NCI-H526 (cell line): ENCODE measurements around the gene TCP1.
"Not testable (repeated sequence)": the region's sequence is repeated elsewhere in the genome, so short reads cannot be mapped to it uniquely, and the experiment has no call there.

Experiments
- DNase-seq, 2 experiments: peaks; one replicate each; lab custom pipeline; 2025; lab: John Stamatoyannopoulos, UW

TCP1 gene

GRCh38 chr6:159789377-159790148 lies at the start of gene TCP1:
Gene TCP1 (minus strand): TSS chr6:159789602. CDS start chr6:159789468, 134 bp downstream.
- peak; percentile 98 to 99 for DNase-seq

DNA sequence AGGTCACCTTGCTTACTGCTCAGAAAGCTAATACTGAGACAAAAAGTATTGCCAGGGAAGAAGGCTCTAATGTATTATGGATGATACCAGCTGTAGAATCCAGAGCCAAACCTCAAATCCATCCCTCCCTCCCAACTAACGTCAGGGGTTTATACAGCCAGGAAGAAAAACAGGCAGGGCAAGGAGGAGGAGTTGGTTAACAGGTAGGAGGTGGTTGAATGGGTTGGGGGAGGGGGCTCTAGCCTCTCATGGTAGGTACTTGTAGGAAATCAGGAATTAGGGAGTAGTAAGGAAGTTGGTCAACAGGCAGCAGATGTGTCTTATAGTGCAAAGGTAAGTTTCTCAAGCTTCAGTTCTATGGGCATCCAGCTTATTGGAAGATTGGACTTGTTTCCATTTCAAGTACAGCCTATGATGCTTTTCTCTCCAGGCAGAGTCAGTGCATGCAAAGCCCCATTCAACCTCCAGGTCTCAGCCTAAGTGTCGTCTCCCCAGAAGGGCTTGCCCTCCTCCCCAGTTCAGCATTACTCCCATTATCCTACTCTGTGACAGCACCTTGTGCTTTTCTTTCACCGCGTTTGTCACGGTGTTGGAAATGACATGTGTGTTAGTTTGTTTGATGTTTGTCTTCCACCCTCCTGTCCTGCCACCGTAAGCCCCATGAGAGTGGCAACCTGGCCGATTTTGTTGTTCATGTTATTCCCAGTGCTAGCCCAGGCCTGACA lies 48.8 kb upstream of the TCP1 start:
- DNase-seq, result no peak

GRCh38 chr6:159837511-159837910 lies 48.1 kb upstream of the TCP1 start:
- DNase-seq, result no peak

GRCh38 chr6:159836718-159837490 lies 47.5 kb upstream of the TCP1 start:
- no peak for DNase-seq

GRCh38 chr6:159833997-159834603 lies 44.7 kb upstream of the TCP1 start:
- no peak for DNase-seq

GRCh38 chr6:159833556-159833955 lies 44.2 kb upstream of the TCP1 start:
- no peak for DNase-seq

DNA sequence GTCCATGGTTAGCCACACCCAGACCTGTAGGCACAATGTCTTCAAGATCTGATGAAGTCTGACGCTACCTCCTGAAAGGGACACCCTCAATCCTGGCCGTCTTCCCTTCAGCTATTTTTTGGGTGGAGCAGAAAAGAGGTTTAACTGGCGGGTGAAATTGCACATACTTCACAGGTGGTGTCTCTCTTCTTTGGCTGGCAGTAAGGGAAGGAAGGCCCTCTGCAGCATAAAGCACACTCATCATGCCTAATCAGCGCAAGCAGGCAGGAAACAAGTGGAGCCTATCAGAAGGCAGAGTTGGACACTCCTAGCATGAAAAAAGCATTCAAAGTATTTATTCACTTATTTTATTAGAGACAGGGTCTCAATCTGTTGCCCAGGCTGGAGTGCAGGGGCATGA lies 43.5 kb upstream of the TCP1 start:
- DNase-seq, result no peak

DNA sequence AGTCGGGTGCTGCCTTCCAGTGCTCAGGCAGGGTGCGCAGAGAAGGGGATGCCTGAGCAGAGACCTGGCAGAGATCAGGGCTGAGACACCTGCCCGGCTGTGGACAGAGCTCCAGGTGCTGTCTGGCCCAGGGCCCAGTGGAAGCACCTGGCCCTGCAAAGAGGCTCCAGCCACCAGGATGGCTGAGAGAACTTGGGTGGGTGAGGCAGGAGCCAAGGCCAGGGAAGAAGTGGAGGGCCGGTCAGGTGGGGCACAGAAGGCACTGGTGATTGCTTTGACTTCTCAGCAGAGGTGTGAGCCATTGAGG lies 41.9 kb upstream of the TCP1 start:
- DNase-seq, result no peak

- DNase-seq, result peak; percentile 26 to 63
Measured at GRCh38 chr6:159830501-159831372, 41.3 kb upstream of the TCP1 start.

- DNase-seq, result no peak
Measured at GRCh38 chr6:159829526-159829925, 40.1 kb upstream of the TCP1 start.

GRCh38 chr6:159828074-159828473 lies 38.7 kb upstream of the TCP1 start:
- DNase-seq, result no peak

DNA sequence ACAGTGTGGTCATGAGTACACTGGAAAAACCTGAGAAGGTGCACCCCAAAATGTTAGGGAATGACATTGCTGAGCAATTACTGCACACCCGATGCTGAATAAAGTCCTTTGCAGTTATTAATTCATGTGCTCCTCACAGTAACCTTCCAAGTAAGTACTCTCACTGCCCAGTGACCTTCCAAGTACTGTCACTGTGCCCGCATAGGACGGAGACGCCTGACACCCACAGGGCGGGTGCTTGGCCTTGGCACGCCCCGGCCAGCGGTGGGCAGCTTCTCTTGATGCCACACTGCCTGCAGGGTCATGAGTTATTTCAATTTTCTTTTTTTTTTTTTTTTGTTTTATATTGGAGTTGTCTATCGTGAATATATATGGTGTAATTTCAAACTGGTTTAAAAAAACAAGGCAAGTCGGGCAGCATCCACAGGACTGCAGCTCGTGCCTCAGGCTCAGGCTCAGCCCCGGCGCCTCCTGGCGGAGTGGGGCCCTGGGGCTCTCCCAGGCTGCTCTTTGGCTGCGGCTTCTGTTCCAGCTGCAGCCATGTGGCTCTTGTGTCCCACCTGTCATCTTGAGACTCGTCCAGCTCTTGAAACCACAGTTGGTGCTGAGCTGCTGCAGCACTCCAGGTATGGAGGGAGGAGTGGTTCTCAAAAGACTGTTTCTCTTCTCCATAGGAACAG lies 37.7 kb upstream of the TCP1 start:
- no peak for DNase-seq

- no peak for DNase-seq
Measured at GRCh38 chr6:159826004-159826403, 36.6 kb upstream of the TCP1 start.

- DNase-seq, result not testable (repeated sequence)
Measured at GRCh38 chr6:159824690-159825089, 35.3 kb upstream of the TCP1 start.

GRCh38 chr6:159823953-159824352 lies 34.6 kb upstream of the TCP1 start:
- DNase-seq, result no peak

DNA sequence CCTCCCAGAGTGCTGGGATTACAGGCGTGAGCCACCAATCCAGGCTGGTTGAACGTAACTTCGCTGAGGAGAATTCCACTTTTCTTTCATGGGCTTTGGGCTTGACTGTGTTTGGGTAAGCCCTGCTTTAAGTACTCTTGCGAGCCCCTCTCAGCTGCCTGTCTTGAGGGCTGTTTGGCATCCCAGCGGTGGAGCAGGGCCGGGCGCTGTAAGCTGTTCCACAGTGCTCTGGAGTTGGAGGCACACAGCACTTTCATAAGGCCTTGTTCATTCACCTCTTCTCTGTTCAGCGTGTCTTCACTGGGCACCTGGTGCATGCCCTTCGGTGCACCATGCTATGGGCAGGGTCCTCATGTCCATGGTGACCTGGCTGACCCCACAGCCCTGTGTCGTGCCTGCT lies 32.3 kb upstream of the TCP1 start:
- DNase-seq, result no peak

DNA sequence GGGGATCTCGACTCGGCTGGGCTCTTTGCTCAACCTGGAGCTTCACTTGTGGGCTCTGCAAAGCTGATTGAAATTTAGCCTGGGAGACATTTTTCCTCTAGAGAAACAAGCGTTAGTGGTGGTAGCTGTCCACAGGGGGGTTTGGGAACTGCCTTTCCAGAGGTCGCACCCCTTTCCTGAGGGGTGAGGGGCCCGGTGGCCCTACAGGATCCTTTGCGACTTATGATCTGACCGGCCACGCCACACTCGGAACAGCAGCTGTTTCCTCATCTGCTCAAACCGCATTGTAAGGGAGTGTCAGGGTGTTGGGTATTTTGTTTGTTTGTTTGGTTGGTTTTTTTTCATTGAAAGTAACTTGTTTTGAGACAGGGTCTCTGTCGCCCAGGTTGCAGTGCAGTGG lies 31.7 kb upstream of the TCP1 start:
- DNase-seq, result no peak

- DNase-seq, result peak in 1 of 2 experiments; percentile 4
Measured at GRCh38 chr6:159819932-159820640, 30.7 kb upstream of the TCP1 start.

GRCh38 chr6:159819098-159819497 lies 29.7 kb upstream of the TCP1 start:
- no peak for DNase-seq
